Trophoblast cell (in vitro differentiated cells and primary cell): ENCODE data around the gene PDF.

Source experiments
- DNase-seq, 2 donors: peaks; one replicate each; pipeline ENCODE4 v3.0.0-alpha.2; 2016
- H2AFZ ChIP-seq: 2 replicates; pipeline ENCODE4 v1.6.1; 2013; ENCODE audit warnings: low read length, moderate library complexity, mild to moderate bottlenecking; ENCODE audit not compliant: insufficient read depth, poor library complexity
- H2AK5ac ChIP-seq: 2 replicates; pipeline ENCODE4 v1.6.1; 2013; ENCODE audit warnings: mild to moderate bottlenecking, low read length
- H2BK120ac ChIP-seq: 2 replicates; pipeline ENCODE4 v1.6.1; 2013; ENCODE audit warnings: low read length, mild to moderate bottlenecking, moderate library complexity; ENCODE audit not compliant: insufficient read depth, poor library complexity
- H2BK12ac ChIP-seq: 2 replicates; pipeline ENCODE4 v1.6.1; 2013; ENCODE audit warnings: mild to moderate bottlenecking, low read length, moderate library complexity
- H2BK5ac ChIP-seq: 2 replicates; pipeline ENCODE4 v1.6.1; 2013; ENCODE audit warnings: low read length, low read depth, moderate library complexity, mild to moderate bottlenecking; ENCODE audit not compliant: poor library complexity
- H3K14ac ChIP-seq: 2 replicates; pipeline ENCODE4 v1.6.1; 2013; ENCODE audit warnings: mild to moderate bottlenecking, low read length
- H3K18ac ChIP-seq: 2 replicates; pipeline ENCODE4 v1.6.1; 2013; ENCODE audit warnings: mild to moderate bottlenecking, low read length
- H3K23ac ChIP-seq: 2 replicates; pipeline ENCODE4 v1.6.1; 2013; ENCODE audit warnings: low read length
- H3K27ac ChIP-seq: 2 replicates; pipeline ENCODE4 v1.5.1; 2013; ENCODE audit warnings: low read depth, mild to moderate bottlenecking, inconsistent platforms, low read length, moderate library complexity
- H3K27me3 ChIP-seq: 2 replicates; pipeline ENCODE4 v1.6.1; 2013; ENCODE audit warnings: inconsistent platforms, mild to moderate bottlenecking, low read length, moderate library complexity; ENCODE audit not compliant: insufficient read depth
- H3K36me3 ChIP-seq, 2 experiments: 1 replicate in 1 of 2; 2 replicates in 1 of 2; pipeline ENCODE4 v1.6.1; 2013; ENCODE audit warnings: low read length in 2 of 2, mild to moderate bottlenecking in 2 of 2, moderate library complexity in 1 of 2; ENCODE audit not compliant: insufficient read depth in 2 of 2, control insufficient read depth in 1 of 2
- H3K4ac ChIP-seq: 2 replicates; pipeline ENCODE4 v1.6.1; 2013; ENCODE audit warnings: low read depth, mild to moderate bottlenecking, low read length, moderate library complexity
- H3K4me1 ChIP-seq, 2 experiments: 1 replicate in 1 of 2; 2 replicates in 1 of 2; pipeline ENCODE4 v1.6.1; 2013; ENCODE audit warnings: low read length in 2 of 2, mild to moderate bottlenecking in 2 of 2, moderate library complexity in 1 of 2; ENCODE audit not compliant: insufficient read depth in 2 of 2, control insufficient read depth in 1 of 2
- H3K4me2 ChIP-seq: 2 replicates; pipeline ENCODE4 v1.6.1; 2013; ENCODE audit warnings: inconsistent platforms, mild to moderate bottlenecking, low read length, moderate library complexity
- H3K4me3 ChIP-seq: 2 replicates; pipeline ENCODE4 v1.5.1; 2013; ENCODE audit warnings: mild to moderate bottlenecking, low read depth, low read length, inconsistent platforms
- H3K79me1 ChIP-seq: one replicate; pipeline ENCODE4 v1.6.1; 2013; ENCODE audit warnings: low read length
- H3K79me2 ChIP-seq: 2 replicates; pipeline ENCODE4 v1.6.1; 2013; ENCODE audit warnings: low read length, mild to moderate bottlenecking; ENCODE audit not compliant: control insufficient read depth, insufficient read depth, poor library complexity
- H3K9ac ChIP-seq: 2 replicates; pipeline ENCODE4 v1.6.1; 2013; ENCODE audit warnings: mild to moderate bottlenecking, low read length
- H3K9me3 ChIP-seq: 2 replicates; pipeline ENCODE4 v1.6.1; 2013; ENCODE audit warnings: low read depth, mild to moderate bottlenecking, control low read depth, inconsistent platforms, low read length; ENCODE audit not compliant: insufficient read depth
- H4K12ac ChIP-seq: 2 replicates; pipeline ENCODE4 v1.6.1; 2013; ENCODE audit warnings: low read depth, mild to moderate bottlenecking, low read length, moderate library complexity
- H4K8ac ChIP-seq: 2 replicates; pipeline ENCODE4 v1.6.1; 2013; ENCODE audit warnings: low read depth, mild to moderate bottlenecking, low read length, moderate library complexity
- H4K91ac ChIP-seq: one replicate; pipeline ENCODE4 v1.6.1; 2013; ENCODE audit warnings: low read depth, mild to moderate bottlenecking, low read length, moderate library complexity
- WGBS: extraction: QIAGEN DNeasy Blood & Tissue Kit; methylation state at CpG from one replicate; pipeline ENCODE4 v1.1.7; 2013; ENCODE audit warnings: missing lambda C conversion rate; ENCODE audit not compliant: insufficient read length, insufficient coverage; ENCODE audit errors: extremely low coverage; 5-methylcytosine and 5-hydroxymethylcytosine counted together

The PDF gene

GRCh38 chr16:69315486-69316311, 14.7 kb downstream of the PDF start:
- Histone ChIP-seq H3K18ac (no peak overlapping the region), H2AFZ (no peak overlapping the region), H3K4me2 (no peak overlapping the region), H2BK5ac (no peak overlapping the region), H2AK5ac (no peak overlapping the region), H4K12ac (no peak overlapping the region), H3K9ac (no peak overlapping the region), H3K4me1 (peaks cover 3% of the 10 kb centered on the region in 2 experiments), H3K23ac (no peak overlapping the region), H3K4me3 (no peak overlapping the region), H3K27me3 (no peaks in the 10 kb centered on the region), H3K79me2 (peaks cover 8% of the 10 kb centered on the region), H3K27ac (no peak overlapping the region), H2BK120ac (no peak overlapping the region), H4K91ac (no peak overlapping the region), H3K14ac (no peak overlapping the region), H3K79me1 (peaks cover 2% of the 10 kb centered on the region), H3K4ac (no peak overlapping the region), H2BK12ac (no peak overlapping the region), H3K36me3 (peaks cover 54 to 58% of the 10 kb centered on the region in 2 experiments), H4K8ac (no peak overlapping the region), H3K9me3 (no peaks in the 10 kb centered on the region)
- no CpG with 5 or more reads among the region's 30 CpGs for WGBS
- DNase-seq: no peak

GRCh38 chr16:69314534-69314933, 15.9 kb downstream of the PDF start:
- Histone ChIP-seq H4K12ac (no peak overlapping the region), H3K27me3 (no peaks in the 10 kb centered on the region), H3K18ac (peak overlapping the region; percentile 11), H3K79me2 (peaks cover 8% of the 10 kb centered on the region), H2BK12ac (no peak overlapping the region), H3K9me3 (no peaks in the 10 kb centered on the region), H4K8ac (no peak overlapping the region), H3K4ac (no peak overlapping the region), H3K27ac (no peak overlapping the region), H3K79me1 (peaks cover 2% of the 10 kb centered on the region), H3K14ac (no peak overlapping the region), H3K9ac (no peak overlapping the region), H2AFZ (no peak overlapping the region), H3K4me3 (no peak overlapping the region), H3K36me3 (peaks cover 42 to 46% of the 10 kb centered on the region in 2 experiments), H3K4me2 (no peak overlapping the region), H3K23ac (no peak overlapping the region), H2BK5ac (no peak overlapping the region), H2BK120ac (no peak overlapping the region), H4K91ac (no peak overlapping the region), H2AK5ac (no peak overlapping the region), H3K4me1 (peaks cover 3% of the 10 kb centered on the region in 2 experiments)
- DNase-seq: no peak
- WGBS: no CpG with 5 or more reads among the region's 11 CpGs

GRCh38 chr16:69313469-69313868, 16.9 kb downstream of the PDF start:
- H2AK5ac ChIP-seq: no peak overlapping the region
- H3K36me3 ChIP-seq: peaks cover 31 to 35% of the 10 kb centered on the region in 2 experiments
- no peak overlapping the region for H4K8ac ChIP-seq
- H3K18ac ChIP-seq: no peak overlapping the region
- H2BK5ac ChIP-seq: no peak overlapping the region
- no peak overlapping the region for H3K4me2 ChIP-seq
- no peaks in the 10 kb centered on the region for H3K9me3 ChIP-seq
- H3K4me3 ChIP-seq: no peak overlapping the region
- no peaks in the 10 kb centered on the region for H3K27me3 ChIP-seq
- no peak overlapping the region for H3K9ac ChIP-seq
- H2BK120ac ChIP-seq: no peak overlapping the region
- no CpG with 5 or more reads among the region's 5 CpGs for WGBS
- peaks cover 8% of the 10 kb centered on the region for H3K79me2 ChIP-seq
- no peak overlapping the region for H4K91ac ChIP-seq
- no peak overlapping the region for H3K14ac ChIP-seq
- no peak overlapping the region for H3K27ac ChIP-seq
- H4K12ac ChIP-seq: no peak overlapping the region
- no peak overlapping the region for H3K23ac ChIP-seq
- peaks cover 2% of the 10 kb centered on the region for H3K79me1 ChIP-seq
- DNase-seq: no peak
- no peak overlapping the region for H2BK12ac ChIP-seq
- no peak overlapping the region for H3K4ac ChIP-seq
- H3K4me1 ChIP-seq: peaks cover 3% of the 10 kb centered on the region in 2 experiments
- H2AFZ ChIP-seq: no peak overlapping the region

- Histone ChIP-seq H3K4me2 (peak overlapping the region; percentile 59), H3K9ac (peak overlapping the region; percentile 93), H3K79me1 (peaks cover 2% of the 10 kb centered on the region), H2BK120ac (peak overlapping the region; percentile 82), H3K23ac (no peak overlapping the region), H3K36me3 (peaks cover 20 to 23% of the 10 kb centered on the region in 2 experiments), H3K18ac (peak overlapping the region; percentile 92), H2AK5ac (no peak overlapping the region), H2BK5ac (peak overlapping the region; percentile 83), H2AFZ (peak overlapping the region; percentile 98), H3K27ac (peak overlapping the region; percentile 65), H3K79me2 (peaks cover 8% of the 10 kb centered on the region), H4K12ac (peak overlapping the region; percentile 74), H3K4me1 (peaks cover 3% of the 10 kb centered on the region in 2 experiments), H2BK12ac (no peak overlapping the region), H3K9me3 (no peaks in the 10 kb centered on the region), H3K27me3 (no peaks in the 10 kb centered on the region), H3K4me3 (peak overlapping the region; percentile 92), H3K14ac (peak overlapping the region; percentile 88), H4K91ac (peak overlapping the region; percentile 82), H3K4ac (peak overlapping the region; percentile 87), H4K8ac (peak overlapping the region; percentile 91)
- no CpG with 5 or more reads among the region's 59 CpGs for WGBS
- DNase-seq: peak; percentile 7 to 25
Measured at GRCh38 chr16:69311533-69312387, 18.6 kb downstream of the PDF start.
